ENCODE results near the gene LCE3E. TPM values are rescaled to one million over a fixed set of nuclear protein-coding genes. Genes with fewer than 3 reads are reported as not detected.

The LCE3E gene
- total and polyA plus RNA-seq, 2 donors (not counting 1 experiment from before 2014, with no cell fraction given): not detected

- Histone ChIP-seq H3K4me1 (ENCODE audit: control insufficient read depth, extremely low read depth, insufficient read depth, low read length) (no peaks in the 10 kb centered on the region), H3K27me3 (ENCODE audit: control insufficient read depth, insufficient read depth, low read length) (no peaks in the 10 kb centered on the region), H4K20me1 (ENCODE audit: control insufficient read depth, extremely low read depth, insufficient read depth, low read length) (no peaks in the 10 kb centered on the region), H3K9ac (ENCODE audit: insufficient read depth, low read length) (no peak overlapping the region), H3K27ac (ENCODE audit: insufficient read depth, low read length) (no peak overlapping the region), H2AFZ (ENCODE audit: low read length) (no peak overlapping the region), H3K9me3 (ENCODE audit: control insufficient read depth, insufficient read depth, low read depth, low read length) (no peaks in the 10 kb centered on the region), H3K4me2 (ENCODE audit: extremely low read depth, insufficient read depth, low read length) (no peak overlapping the region), H3K79me2 (ENCODE audit: control insufficient read depth, insufficient read depth, low read length) (no peaks in the 10 kb centered on the region), H3K4me3 (replicated peaks in 1 of 4; ENCODE audit: control extremely low read depth in 1 of 4, insufficient read depth in 1 of 4, low read depth in 3 of 4, low read length in 4 of 4) (no peak overlapping the region), H3K36me3 (ENCODE audit: control insufficient read depth, insufficient read depth, low read length) (no peaks in the 10 kb centered on the region)
- no peak for DNase-seq (ENCODE audit: low read depth in 2 of 2)
- TF ChIP-seq EZH2 (IDR thresholded peaks at IDR 0.05; ENCODE audit: low read length, missing control alignments) (no peak), CTCF (conservative IDR thresholded peaks at IDR 0.05 in 1 of 2, IDR thresholded peaks at IDR 0.05 in 1 of 2; ENCODE audit: low read depth in 1 of 2, low read length in 2 of 2) (no peak)
Observed at GRCh38 chr1:152537496-152537895, 29.1 kb downstream of the LCE3E start.

GRCh38 chr1:152535774-152536173, 30.8 kb downstream of the LCE3E start:
- no peak overlapping the region for H3K9ac ChIP-seq (ENCODE audit: insufficient read depth, low read length)
- no peak overlapping the region for H3K4me3 ChIP-seq (replicated peaks in 1 of 4; ENCODE audit: control extremely low read depth in 1 of 4, insufficient read depth in 1 of 4, low read depth in 3 of 4, low read length in 4 of 4)
- H3K27me3 ChIP-seq (ENCODE audit: control insufficient read depth, insufficient read depth, low read length): no peaks in the 10 kb centered on the region
- DNase-seq (ENCODE audit: low read depth in 2 of 2): no peak
- H3K36me3 ChIP-seq (ENCODE audit: control insufficient read depth, insufficient read depth, low read length): no peaks in the 10 kb centered on the region
- no peak overlapping the region for H3K27ac ChIP-seq (ENCODE audit: insufficient read depth, low read length)
- H3K4me2 ChIP-seq (ENCODE audit: extremely low read depth, insufficient read depth, low read length): no peak overlapping the region
- no peaks in the 10 kb centered on the region for H3K79me2 ChIP-seq (ENCODE audit: control insufficient read depth, insufficient read depth, low read length)
- TF ChIP-seq CTCF (conservative IDR thresholded peaks at IDR 0.05 in 1 of 2, IDR thresholded peaks at IDR 0.05 in 1 of 2; ENCODE audit: low read depth in 1 of 2, low read length in 2 of 2) (no peak), EZH2 (IDR thresholded peaks at IDR 0.05; ENCODE audit: low read length, missing control alignments) (no peak)
- H3K4me1 ChIP-seq (ENCODE audit: control insufficient read depth, extremely low read depth, insufficient read depth, low read length): no peaks in the 10 kb centered on the region
- no peak overlapping the region for H2AFZ ChIP-seq (ENCODE audit: low read length)
- H3K9me3 ChIP-seq (ENCODE audit: control insufficient read depth, insufficient read depth, low read depth, low read length): no peaks in the 10 kb centered on the region
- no peaks in the 10 kb centered on the region for H4K20me1 ChIP-seq (ENCODE audit: control insufficient read depth, extremely low read depth, insufficient read depth, low read length)

- H4K20me1 ChIP-seq (ENCODE audit: control insufficient read depth, extremely low read depth, insufficient read depth, low read length): no peaks in the 10 kb centered on the region
- peak in 1 of 2 donors; percentile 5 for DNase-seq (ENCODE audit: low read depth in 2 of 2)
- H3K27ac ChIP-seq (ENCODE audit: insufficient read depth, low read length): no peak overlapping the region
- no peak overlapping the region for H3K9ac ChIP-seq (ENCODE audit: insufficient read depth, low read length)
- no peak overlapping the region for H3K4me3 ChIP-seq (replicated peaks in 1 of 4; ENCODE audit: control extremely low read depth in 1 of 4, insufficient read depth in 1 of 4, low read depth in 3 of 4, low read length in 4 of 4)
- H2AFZ ChIP-seq (ENCODE audit: low read length): no peak overlapping the region
- no peaks in the 10 kb centered on the region for H3K9me3 ChIP-seq (ENCODE audit: control insufficient read depth, insufficient read depth, low read depth, low read length)
- H3K27me3 ChIP-seq (ENCODE audit: control insufficient read depth, insufficient read depth, low read length): no peaks in the 10 kb centered on the region
- H3K4me1 ChIP-seq (ENCODE audit: control insufficient read depth, extremely low read depth, insufficient read depth, low read length): no peaks in the 10 kb centered on the region
- H3K4me2 ChIP-seq (ENCODE audit: extremely low read depth, insufficient read depth, low read length): no peak overlapping the region
- H3K79me2 ChIP-seq (ENCODE audit: control insufficient read depth, insufficient read depth, low read length): no peaks in the 10 kb centered on the region
- TF ChIP-seq CTCF (conservative IDR thresholded peaks at IDR 0.05 in 1 of 2, IDR thresholded peaks at IDR 0.05 in 1 of 2; ENCODE audit: low read depth in 1 of 2, low read length in 2 of 2) (peak; percentile 46 to 71), EZH2 (IDR thresholded peaks at IDR 0.05; ENCODE audit: low read length, missing control alignments) (no peak)
- H3K36me3 ChIP-seq (ENCODE audit: control insufficient read depth, insufficient read depth, low read length): no peaks in the 10 kb centered on the region
Observed at GRCh38 chr1:152533327-152533938, 33.1 kb downstream of the LCE3E start.
